GM19452 (cell line): ENCODE data around the gene TF.
"Not testable (repeated sequence)": the region's sequence is repeated elsewhere in the genome, so short reads cannot be mapped to it uniquely, and the experiment has no call there.

ENCODE experiments used
- ATAC-seq: cut with Tn5 transposase; IDR thresholded peaks from one replicate; pipeline ENCODE4 v1.9.1; 2021; ENCODE audit not compliant: unreplicated experiment

Gene TF

GRCh38 chr3:133763797-133764683 is 17.8 kb downstream of the TF start:
- no peak for ATAC-seq

GRCh38 chr3:133765256-133765655 is 19.1 kb downstream of the TF start:
- ATAC-seq = no peak

GRCh38 chr3:133767607-133768006 is 21.4 kb downstream of the TF start:
- no peak for ATAC-seq

- no peak for ATAC-seq
These were observed 23.3 kb downstream of the TF start for GRCh38 chr3:133769536-133769935.

- no peak for ATAC-seq
These were observed 27.5 kb downstream of the TF start for GRCh38 chr3:133773732-133774131.

GRCh38 chr3:133775309-133775708 is 29.1 kb downstream of the TF start:
- ATAC-seq = no peak

- no peak for ATAC-seq
These were observed 29.6 kb downstream of the TF start for GRCh38 chr3:133775835-133776234.

GRCh38 chr3:133776794-133777438 is 30.7 kb downstream of the TF start:
- no peak for ATAC-seq

- no peak for ATAC-seq
These were observed 31.8 kb downstream of the TF start for GRCh38 chr3:133777807-133778568.

- ATAC-seq = no peak
These were observed 33.5 kb downstream of the TF start for GRCh38 chr3:133779626-133780203.

- not testable (repeated sequence) for ATAC-seq
These were observed 34.6 kb downstream of the TF start for GRCh38 chr3:133780756-133781155.

GRCh38 chr3:133781570-133781969 is 35.4 kb downstream of the TF start:
- no peak for ATAC-seq

GRCh38 chr3:133782454-133782853 is 36.3 kb downstream of the TF start:
- no peak for ATAC-seq

GRCh38 chr3:133783762-133784161 is 37.6 kb downstream of the TF start:
- no peak for ATAC-seq

GRCh38 chr3:133788024-133788423 is 41.8 kb downstream of the TF start:
- no peak for ATAC-seq

- no peak for ATAC-seq
These were observed 46.1 kb downstream of the TF start for GRCh38 chr3:133792171-133792763.

- no peak for ATAC-seq
These were observed 51.4 kb downstream of the TF start for GRCh38 chr3:133797396-133798105.

- no peak for ATAC-seq
These were observed 53.8 kb downstream of the TF start for GRCh38 chr3:133799794-133800585.

- no peak for ATAC-seq
These were observed 57.3 kb downstream of the TF start for GRCh38 chr3:133803469-133803868.
